Measurements from ENCODE around the gene CLIP2.
"Not testable (repeated sequence)": the region's sequence is repeated elsewhere in the genome, so short reads cannot be mapped to it uniquely, and the experiment has no call there.

GRCh38 chr7:74249058-74249457 lies 40.1 kb upstream of the CLIP2 start:
- TF ChIP-seq CTCF (IDR thresholded peaks at IDR 0.05); POLR2AphosphoS5 (IDR thresholded peaks at IDR 0.05; ENCODE audit: insufficient read depth in 1 of 2, low read depth in 1 of 2): not testable (repeated sequence)

Data from vagina (tissue), 2 donors.